NB4 (cell line): ENCODE measurements around the gene TYW5.

ENCODE experiments used
- CTCF ChIP-seq: IDR thresholded peaks from one replicate; pipeline ENCODE4 v1.5.1; 2012; ENCODE audit warnings: low read depth, low read length
- MYC ChIP-seq: IDR thresholded peaks from 2 replicates; pipeline ENCODE4 v1.6.1; 2011; ENCODE audit warnings: low read depth, low read length
- POLR2A ChIP-seq: IDR thresholded peaks from 2 replicates; pipeline ENCODE4 v1.6.1; 2011; ENCODE audit warnings: mild to moderate bottlenecking; ENCODE audit not compliant: insufficient read length; ENCODE audit errors: extremely low read depth

GRCh38 chr2:199932312-199932855, 22.9 kb downstream of the TYW5 start:
- TF ChIP-seq CTCF, result no peak
- no peak for TF ChIP-seq POLR2A
- no peak for TF ChIP-seq MYC
